ENCODE results near the gene PLCB3. TPM values are rescaled to one million over a fixed set of nuclear protein-coding genes. Genes with fewer than 3 reads are reported as not detected.

PLCB3 gene
- total RNA-seq, 6 experiments from 2014 or later: 5.4 to 8.0 (median 6.7) TPM

GRCh38 chr11:64253043-64253442, 1.7 kb downstream of the PLCB3 start:
- H3K4me1 ChIP-seq: peaks cover 0 to 20% (median 10%) of the 10 kb centered on the region in 4 donors

GRCh38 chr11:64253481-64253880, 2.2 kb downstream of the PLCB3 start:
- TF ChIP-seq CTCF (IDR thresholded peaks at IDR 0.05) (no peak), POLR2A (IDR thresholded peaks at IDR 0.05) (no peak)
- Histone ChIP-seq H3K4me3 (no peak overlapping the region), H3K27ac (no peak overlapping the region), H3K27me3 (no peaks in the 10 kb centered on the region), H3K9me3 (no peaks in the 10 kb centered on the region), H3K4me1 (peaks cover 0 to 20% (median 10%) of the 10 kb centered on the region in 4 donors), H3K36me3 (peaks cover 0 to 5% (median 0%) of the 10 kb centered on the region in 4 donors)
- ATAC-seq: no peak
- intact Hi-C loops (cut with DNase I): no loop called here
- no peak for DNase-seq
- 61% methylated on average over 3 of the region's 5 CpGs for WGBS (ENCODE audit: insufficient coverage, low coverage, low lambda C conversion rate, missing lambda C conversion rate)

More at GRCh38 chr11:64253043-64253442, 1.7 kb downstream of the PLCB3 start:
- Histone ChIP-seq H3K27ac (no peak overlapping the region), H3K9me3 (no peaks in the 10 kb centered on the region), H3K4me3 (no peak overlapping the region), H3K36me3 (peaks cover 0 to 5% (median 0%) of the 10 kb centered on the region in 4 donors), H3K27me3 (no peaks in the 10 kb centered on the region)
- TF ChIP-seq CTCF (IDR thresholded peaks at IDR 0.05): no peak
- no peak for TF ChIP-seq POLR2A (IDR thresholded peaks at IDR 0.05)
- intact Hi-C loops (cut with DNase I): no loop called here
- WGBS (ENCODE audit: insufficient coverage, low coverage, low lambda C conversion rate, missing lambda C conversion rate): 71% methylated on average over 6 of the region's 8 CpGs
- ATAC-seq (no peak), DNase-seq (no peak)

GRCh38 chr11:64254326-64254725, 3.0 kb downstream of the PLCB3 start:
- Histone ChIP-seq H3K27ac (no peak overlapping the region), H3K36me3 (peaks cover 0 to 5% (median 0%) of the 10 kb centered on the region in 4 donors), H3K4me3 (no peak overlapping the region), H3K9me3 (no peaks in the 10 kb centered on the region), H3K4me1 (peaks cover 0 to 18% (median 8%) of the 10 kb centered on the region in 4 donors), H3K27me3 (no peaks in the 10 kb centered on the region)
- TF ChIP-seq CTCF (IDR thresholded peaks at IDR 0.05) (no peak), POLR2A (IDR thresholded peaks at IDR 0.05) (no peak)
- intact Hi-C loops (cut with DNase I): no loop called here
- no CpG with 5 or more reads among the region's 7 CpGs for WGBS (ENCODE audit: insufficient coverage, low coverage, low lambda C conversion rate, missing lambda C conversion rate)
- ATAC-seq (no peak), DNase-seq (no peak)

- DNase-seq (no peak), ATAC-seq (no peak)
- WGBS (ENCODE audit: insufficient coverage, low coverage, low lambda C conversion rate, missing lambda C conversion rate): 95% methylated on average over 4 of the region's 35 CpGs
- Histone ChIP-seq H3K4me3 (no peak overlapping the region), H3K27ac (no peak overlapping the region), H3K27me3 (no peaks in the 10 kb centered on the region), H3K9me3 (no peaks in the 10 kb centered on the region), H3K4me1 (peaks cover 0 to 7% (median 3%) of the 10 kb centered on the region in 4 donors), H3K36me3 (peaks cover 0 to 5% (median 0%) of the 10 kb centered on the region in 4 donors)
- intact Hi-C loops (cut with DNase I): no loop called here
- TF ChIP-seq POLR2A (IDR thresholded peaks at IDR 0.05) (no peak), CTCF (IDR thresholded peaks at IDR 0.05) (no peak)
Observed at GRCh38 chr11:64255135-64256128, 4.1 kb downstream of the PLCB3 start.

All from right lobe of liver (tissue), 6 donors.